Fibroblast of skin of right quadriceps (primary cell): ENCODE measurements around the gene ALKBH3.

ENCODE experiments used
- DNase-seq: peaks from one replicate; pipeline ENCODE4 v3.0.0-alpha.2; 2013

The ALKBH3 gene

GRCh38 chr11:43943372-43943930, 62.8 kb downstream of the ALKBH3 start:
- no peak for DNase-seq

DNA sequence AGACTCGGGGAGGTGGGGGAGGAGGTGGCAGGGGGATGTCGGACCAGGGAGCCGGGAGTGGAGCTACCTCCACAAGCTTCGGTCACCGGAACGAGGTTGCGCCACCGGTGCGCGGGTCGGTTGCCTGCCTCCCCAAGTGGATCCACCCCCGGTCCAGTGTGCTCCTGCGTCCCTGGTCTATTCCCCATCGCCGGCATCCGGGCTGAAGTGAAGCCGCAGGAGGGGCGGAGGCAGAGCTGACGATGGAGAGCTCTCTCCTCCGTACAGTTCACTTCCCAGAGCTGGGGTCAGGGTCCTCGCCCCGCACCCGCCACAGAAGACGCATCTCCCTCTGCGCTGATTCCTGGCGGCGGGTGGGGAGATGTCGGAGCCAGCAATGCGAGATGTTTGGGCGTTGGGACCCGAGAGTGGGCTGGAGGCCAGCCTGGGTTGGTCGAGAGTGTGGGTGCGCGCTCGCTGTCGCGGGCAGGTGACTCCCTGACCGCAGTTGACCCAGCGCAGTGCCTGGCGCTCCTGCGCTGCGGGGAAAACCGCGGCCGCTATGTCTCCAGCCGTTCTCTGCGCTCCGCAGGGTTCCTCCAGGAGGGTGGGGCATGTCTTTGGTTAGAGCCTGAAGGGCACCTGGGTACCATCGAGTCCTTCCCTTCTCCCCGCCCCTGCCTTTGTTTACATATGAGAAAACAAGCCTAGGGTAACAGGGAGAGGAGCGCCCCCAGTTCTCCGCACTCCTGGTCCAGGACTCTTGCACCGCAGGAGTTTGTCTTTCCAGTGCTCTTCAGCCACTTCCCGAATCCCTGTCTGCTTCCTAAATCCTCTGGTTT, 63.5 kb downstream of the ALKBH3 start:
- no peak for DNase-seq

DNA sequence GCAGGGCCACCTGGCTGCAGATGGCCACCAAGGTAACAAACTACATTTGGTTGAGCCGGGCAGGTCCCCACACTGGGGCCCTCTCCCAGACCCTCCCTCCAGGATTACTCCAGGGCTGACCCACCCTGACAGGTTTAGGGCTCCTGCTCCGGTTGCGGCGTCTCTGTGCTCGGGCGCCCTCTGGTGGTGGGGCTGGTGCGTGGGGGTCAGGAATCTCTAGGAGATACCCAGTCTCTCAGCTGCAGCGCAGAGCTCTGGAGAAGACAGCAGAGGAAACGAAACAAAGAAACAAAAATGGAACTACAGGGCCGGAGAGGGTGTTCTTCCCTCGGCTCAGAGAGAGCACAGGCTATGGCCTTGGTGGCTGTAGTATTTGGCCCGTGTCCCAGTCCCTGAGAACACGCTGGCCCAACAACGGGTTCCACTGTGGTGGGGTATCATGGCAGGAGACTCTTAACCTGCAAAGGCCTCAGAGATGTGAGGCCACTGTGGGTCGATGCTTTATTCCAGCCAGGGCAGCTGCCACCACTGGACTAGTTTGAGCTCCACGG, 64.2 kb downstream of the ALKBH3 start:
- no peak for DNase-seq

DNA sequence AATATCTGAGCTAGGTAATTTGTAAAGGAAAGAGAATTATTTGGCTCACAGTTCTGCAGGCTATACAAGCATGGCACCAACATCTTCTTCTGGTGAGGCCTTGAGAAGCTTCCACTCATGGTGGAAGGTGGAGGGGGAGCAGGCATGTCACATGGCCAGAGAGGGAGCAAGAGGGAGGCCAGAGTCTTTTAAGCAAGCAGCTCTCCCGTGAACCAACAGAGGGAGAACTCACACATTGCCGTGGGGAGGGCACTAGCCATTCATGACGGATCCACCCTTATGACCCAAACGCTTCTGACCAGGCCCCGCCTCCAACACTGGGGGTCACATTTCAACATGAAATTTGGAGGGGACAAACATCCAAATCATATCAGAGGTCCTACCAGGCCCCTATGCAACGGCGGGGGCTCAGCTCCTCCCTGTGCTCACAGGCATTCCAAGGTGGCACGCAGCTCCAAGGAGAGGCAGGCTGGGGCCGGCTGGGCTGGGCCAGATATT, 66.4 kb downstream of the ALKBH3 start:
- peak; percentile 24 for DNase-seq

- DNase-seq: no peak
Observed at GRCh38 chr11:43947815-43948214, 67.2 kb downstream of the ALKBH3 start.

- DNase-seq: no peak
Observed at GRCh38 chr11:43948341-43949225, 68.0 kb downstream of the ALKBH3 start.

- no peak for DNase-seq
Observed at GRCh38 chr11:43950311-43950855, 69.8 kb downstream of the ALKBH3 start.

- no peak for DNase-seq
Observed at GRCh38 chr11:43951231-43951630, 70.6 kb downstream of the ALKBH3 start.

DNA sequence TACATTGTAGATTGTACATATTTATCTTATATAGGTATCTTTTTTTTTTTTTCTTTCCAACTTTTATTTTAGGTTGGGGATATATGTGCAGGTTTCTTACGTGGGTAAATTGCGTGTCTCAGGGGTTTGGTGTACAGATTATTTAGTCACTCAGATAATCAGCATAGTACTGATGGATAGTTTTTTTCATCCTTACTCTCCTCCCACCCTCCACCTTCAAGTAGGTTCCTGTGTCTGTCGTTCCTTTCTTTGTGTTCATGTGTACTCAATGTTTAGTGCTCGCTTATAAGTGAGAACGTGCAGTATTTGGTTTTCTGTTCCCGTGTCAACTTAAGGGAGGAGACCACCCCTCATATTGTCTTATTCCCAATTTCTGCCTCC, 71.4 kb downstream of the ALKBH3 start:
- DNase-seq: no peak

DNA sequence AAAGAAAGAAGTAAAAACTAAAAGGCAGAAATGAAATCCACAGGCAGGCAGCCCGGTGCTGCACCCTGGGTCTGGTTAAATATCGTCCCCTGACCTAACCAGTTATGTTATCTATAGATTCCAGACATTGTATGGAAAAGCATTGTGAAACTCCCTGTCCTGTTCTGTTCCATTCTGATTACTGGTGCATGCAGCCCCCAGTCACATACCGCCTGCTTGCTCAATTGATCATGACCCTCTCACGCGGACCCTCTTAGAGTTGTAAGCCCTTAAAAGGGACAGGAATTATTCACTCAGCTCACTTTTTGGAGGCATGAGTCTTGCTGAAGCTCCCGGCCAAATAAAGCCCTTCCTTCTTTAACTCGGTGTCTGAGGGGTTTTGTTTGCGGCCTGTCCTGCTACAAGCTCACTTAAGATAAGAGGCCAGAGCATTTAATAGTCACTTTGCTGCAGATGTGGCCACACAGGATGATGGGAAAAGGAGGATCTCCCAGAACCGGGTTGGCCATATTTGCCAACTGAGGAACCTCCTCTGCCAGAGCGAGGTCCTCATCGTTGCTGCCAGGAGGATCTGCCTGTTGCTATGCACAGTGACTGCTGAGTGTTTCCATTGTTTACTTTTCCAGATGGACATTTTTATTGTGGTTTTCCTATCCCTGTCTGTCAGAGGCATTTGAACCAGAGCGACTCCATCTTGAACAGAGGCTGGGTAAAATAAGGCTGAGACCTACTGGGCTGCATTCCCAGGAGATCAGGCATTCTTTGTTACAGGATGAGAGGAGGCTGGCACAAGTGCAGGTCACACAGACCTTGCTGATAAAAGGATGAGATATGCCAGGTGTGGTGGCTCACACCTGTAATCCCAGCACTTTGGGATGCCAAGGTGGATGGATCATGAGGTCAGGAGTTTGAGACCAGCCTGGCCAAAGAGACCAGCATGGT, 72.0 kb downstream of the ALKBH3 start:
- DNase-seq: no peak

- no peak for DNase-seq
Observed at GRCh38 chr11:43953521-43953920, 72.9 kb downstream of the ALKBH3 start.

- no peak for DNase-seq
Observed at GRCh38 chr11:43954241-43954640, 73.6 kb downstream of the ALKBH3 start.

- DNase-seq: peak; percentile 67
Observed at GRCh38 chr11:43955381-43956118, 74.9 kb downstream of the ALKBH3 start.

DNA sequence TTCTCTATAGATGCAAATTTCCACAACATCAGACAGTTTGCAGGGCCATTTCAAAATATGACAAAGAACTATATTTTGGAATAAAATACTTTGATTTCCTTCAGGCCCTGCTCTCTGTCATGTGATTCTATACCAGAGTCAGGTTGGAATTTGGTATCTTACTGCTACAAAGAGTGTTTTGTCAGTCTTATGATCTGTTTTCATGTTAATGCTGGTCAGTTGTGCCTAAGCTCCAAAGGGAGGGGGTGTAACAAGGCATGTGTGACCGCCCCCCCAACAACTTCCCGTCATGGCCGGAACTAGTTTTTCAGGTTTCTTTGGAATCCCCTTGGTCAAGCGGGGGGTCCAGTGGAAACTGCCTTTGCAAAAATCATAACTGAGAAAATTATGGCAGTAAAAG, 76.9 kb downstream of the ALKBH3 start:
- DNase-seq: no peak

DNA sequence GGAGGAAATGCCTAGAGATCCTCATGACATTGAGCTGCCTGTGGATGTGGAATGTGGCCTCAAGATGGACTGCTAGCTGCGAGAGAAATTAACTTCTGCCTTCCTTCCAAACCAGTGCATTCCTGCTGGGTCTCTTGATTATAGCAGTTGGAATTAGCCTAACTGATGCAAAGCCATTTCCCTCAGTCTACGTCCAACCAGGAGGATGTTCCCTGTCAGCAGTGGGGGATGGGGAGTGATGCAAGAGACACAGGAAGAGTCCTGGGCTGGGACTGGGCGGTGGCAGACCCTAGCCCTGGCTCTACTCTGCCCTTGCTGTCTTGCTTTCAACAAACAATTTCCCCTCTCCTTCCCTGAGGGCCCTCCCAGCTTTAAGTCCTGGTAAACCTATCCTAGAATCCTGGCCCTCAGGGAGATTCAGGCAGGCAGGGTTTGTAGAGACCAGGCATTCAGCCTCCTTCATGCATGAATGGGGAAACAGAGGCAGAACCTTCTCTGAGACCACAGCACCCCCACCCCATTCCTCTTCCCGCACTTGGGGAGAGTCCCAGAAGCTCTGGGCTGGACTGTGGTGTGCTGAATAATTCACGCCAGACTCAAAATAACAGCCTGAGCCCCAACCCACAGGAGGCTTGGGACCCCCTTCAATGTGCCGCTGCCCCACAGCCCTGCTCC, 78.8 kb downstream of the ALKBH3 start:
- no peak for DNase-seq

DNA sequence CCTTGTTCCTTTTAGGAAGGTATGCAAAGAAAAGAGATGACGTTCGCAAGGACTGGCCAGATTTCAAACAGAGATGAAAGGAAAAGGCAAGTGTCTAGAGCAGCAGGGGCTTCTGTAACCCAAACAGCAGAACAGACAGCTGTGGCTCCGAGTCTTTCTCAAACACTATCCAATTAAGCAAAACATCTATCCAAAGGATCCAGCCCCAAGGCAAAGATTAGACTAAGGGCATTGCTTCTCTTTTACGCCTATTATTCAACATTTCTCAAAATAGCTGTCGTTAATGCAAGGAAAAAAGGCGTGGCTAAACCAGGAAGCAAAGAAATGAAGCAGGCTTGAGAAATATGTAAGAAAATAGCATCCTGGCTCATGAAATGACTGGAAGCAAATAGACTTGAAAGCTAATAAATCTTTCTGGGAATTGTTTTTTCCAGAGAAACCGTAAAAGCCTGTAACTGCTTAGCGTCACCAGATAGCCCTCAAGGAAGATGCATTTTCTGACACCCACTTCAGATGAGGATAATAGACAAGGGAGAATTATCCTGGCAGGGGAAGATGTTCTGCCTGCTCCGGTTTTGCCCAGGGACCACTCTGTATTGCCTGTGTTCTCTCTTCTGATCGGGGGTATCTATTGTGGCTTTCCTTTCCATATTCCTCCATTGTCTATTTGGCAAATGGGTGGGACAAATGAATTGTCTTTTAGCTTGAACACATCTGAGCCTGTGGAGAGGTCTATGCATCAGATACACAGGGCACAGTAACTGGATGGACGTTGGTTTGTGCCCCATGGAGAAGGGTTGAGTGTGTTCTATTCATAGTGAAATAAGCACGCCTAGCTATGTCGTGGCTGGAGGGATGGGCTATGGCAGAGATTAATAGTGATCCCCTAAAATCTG, 82.0 kb downstream of the ALKBH3 start:
- DNase-seq: peak; percentile 39

DNA sequence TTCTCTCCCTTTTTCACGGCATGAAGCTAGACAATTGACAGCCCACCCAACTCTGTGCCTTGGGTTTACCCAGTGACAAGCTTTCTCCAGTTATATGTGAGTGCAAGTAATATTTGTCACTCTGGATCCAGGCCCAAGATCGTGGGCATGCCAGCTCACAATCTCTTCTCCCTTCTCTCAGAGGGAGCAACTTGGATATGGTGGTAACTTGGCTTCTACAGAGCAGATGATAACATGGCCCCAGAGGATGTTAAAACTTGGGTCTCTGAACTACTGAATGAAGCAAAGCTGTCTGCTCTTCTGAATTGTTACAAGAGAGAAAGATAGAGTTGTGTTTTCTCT, 82.6 kb downstream of the ALKBH3 start:
- DNase-seq: no peak

- no peak for DNase-seq
Observed at GRCh38 chr11:43967661-43968060, 87.0 kb downstream of the ALKBH3 start.

GRCh38 chr11:43968719-43969118, 88.1 kb downstream of the ALKBH3 start:
- no peak for DNase-seq
